Endothelial cell of umbilical vein (primary cell): ENCODE data around the gene CDKN3. TPM values are rescaled to one million over a fixed set of nuclear protein-coding genes. Genes with fewer than 3 reads are reported as not detected.

Experiments
- BruUV-seq: library from RNA; stranded (reverse); fragments of 400-500 nt; replicated peaks from 2 replicates; lab custom pipeline; 2021; lab: Mats Ljungman, UMichigan
- CTCF ChIA-PET: fragments of 300-600, 350-600 bp; sonication (Branson Sonifier 250); formaldehyde crosslinking; loops from one replicate; lab custom pipeline; 2021; ENCODE audit warnings: antibody characterized with exemption, inconsistent platforms; lab: Charles Lee
- POLR2A ChIA-PET: fragments of 300-600, 350-600 bp; sonication (Branson Sonifier 250); formaldehyde crosslinking; loops from one replicate; lab custom pipeline; 2021; ENCODE audit warnings: antibody characterized with exemption, inconsistent platforms; lab: Charles Lee
- DNase-seq: peaks from one replicate; pipeline ENCODE4 v3.0.0-alpha.2; 2011; ENCODE audit warnings: low read depth, low spot score
- FAIRE-seq: peaks from 2 replicates; lab custom pipeline; 2011; peaks lifted over from hg19 to GRCh38; lab: Jason Lieb, UNC
- H2AFZ ChIP-seq: 2 replicates; pipeline ENCODE4 v1.6.0; 2012; ENCODE audit warnings: low read depth, low read length, control low read depth, inconsistent platforms
- H3K27ac ChIP-seq: 2 replicates; pipeline ENCODE4 v1.5.1; 2011; ENCODE audit warnings: low read depth, mild to moderate bottlenecking, control low read depth, low read length, moderate library complexity; ENCODE audit not compliant: insufficient read depth
- H3K27me3 ChIP-seq, 2 experiments: 2 replicates each; pipeline versions ENCODE4 v1.6.0 to v1.6.1; 2011; ENCODE audit warnings: low read length in 2 of 2, mixed read lengths in 1 of 2; ENCODE audit not compliant: control insufficient read depth in 2 of 2, insufficient read depth in 2 of 2
- H3K36me3 ChIP-seq, 2 experiments: 2 replicates in 1 of 2; 3 replicates in 1 of 2; pipeline ENCODE4 v1.5.1; 2011; ENCODE audit warnings: low read length in 2 of 2, mild to moderate bottlenecking in 1 of 2, moderate library complexity in 1 of 2; ENCODE audit not compliant: control insufficient read depth in 2 of 2, insufficient read depth in 2 of 2; ENCODE audit errors: extremely low read depth in 1 of 2
- H3K4me1 ChIP-seq: 3 replicates; pipeline ENCODE4 v1.5.1; 2011; ENCODE audit warnings: mild to moderate bottlenecking, low read length; ENCODE audit not compliant: control insufficient read depth, insufficient read depth; ENCODE audit errors: extremely low read depth
- H3K4me2 ChIP-seq: 2 replicates; pipeline ENCODE4 v1.6.1; 2011; ENCODE audit warnings: low read length, control low read depth, mixed read lengths; ENCODE audit not compliant: insufficient read depth
- H3K4me3 ChIP-seq, 3 experiments: fragments of 200-600 bp in 1 of 3; sonication (generic), shearing (Covaris generic) in 1 of 3; replicated peaks in 1 of 3; 2 replicates each; pipeline ENCODE4 v1.5.1; 2011 to 2016; ENCODE audit warnings: control low read depth in 3 of 3, low read length in 3 of 3, mild to moderate bottlenecking in 2 of 3, inconsistent platforms in 1 of 3, low read depth in 1 of 3, moderate library complexity in 1 of 3; ENCODE audit not compliant: insufficient read depth in 1 of 3
- H3K79me2 ChIP-seq: 2 replicates; pipeline ENCODE4 v1.6.0; 2012; ENCODE audit warnings: low read length, inconsistent platforms; ENCODE audit not compliant: control insufficient read depth, insufficient read depth
- H3K9ac ChIP-seq: replicated peaks from 2 replicates; pipeline ENCODE3; 2011; ENCODE audit warnings: low read length, control low read depth; ENCODE audit not compliant: insufficient read depth; ENCODE audit errors: extremely low read depth
- H3K9me1 ChIP-seq: replicated peaks from 3 replicates; pipeline ENCODE4 v1.6.0; 2011; ENCODE audit warnings: mild to moderate bottlenecking, low read length; ENCODE audit not compliant: control insufficient read depth, insufficient read depth; ENCODE audit errors: extremely low read depth
- H3K9me3 ChIP-seq: replicated peaks from 2 replicates; pipeline ENCODE4 v1.5.1; 2012; ENCODE audit warnings: low read length, inconsistent platforms; ENCODE audit not compliant: control insufficient read depth, insufficient read depth
- H4K20me1 ChIP-seq: replicated peaks from 2 replicates; pipeline ENCODE3; 2011; ENCODE audit warnings: mild to moderate bottlenecking, low read length; ENCODE audit not compliant: control insufficient read depth, insufficient read depth; ENCODE audit errors: extremely low read depth
- EZH2 ChIP-seq: IDR thresholded peaks from 2 replicates; pipeline ENCODE4 v1.6.1; 2012; ENCODE audit warnings: borderline replicate concordance, low read depth, mild to moderate bottlenecking, moderate library complexity, low read length, inconsistent platforms; ENCODE audit not compliant: severe bottlenecking
- FOS ChIP-seq: IDR thresholded peaks from 2 replicates; pipeline ENCODE4 v1.6.1; 2011; ENCODE audit warnings: mild to moderate bottlenecking, low read length, moderate library complexity, borderline replicate concordance; ENCODE audit not compliant: insufficient read depth
- GATA2 ChIP-seq: IDR thresholded peaks from 2 replicates; pipeline ENCODE4 v1.7.0; 2011; ENCODE audit warnings: low read depth, mild to moderate bottlenecking, moderate library complexity, mixed read lengths, low read length; ENCODE audit not compliant: insufficient read length, insufficient read depth
- JUN ChIP-seq: IDR thresholded peaks from 2 replicates; pipeline ENCODE4 v1.6.1; 2011; ENCODE audit warnings: borderline replicate concordance, low read depth; ENCODE audit not compliant: insufficient read length, insufficient read depth
- MYC ChIP-seq: IDR thresholded peaks from one replicate; pipeline ENCODE4 v1.6.1; 2011; ENCODE audit warnings: mild to moderate bottlenecking, low read depth, low read length
- POLR2A ChIP-seq: IDR thresholded peaks from 2 replicates; pipeline ENCODE4 v1.6.1; 2012; ENCODE audit warnings: low read depth, mild to moderate bottlenecking, control low read depth, low read length
- POLR2AphosphoS5 ChIP-seq: IDR thresholded peaks from 2 replicates; pipeline ENCODE4 v1.6.1; 2012; ENCODE audit warnings: low read depth, mild to moderate bottlenecking, control low read depth, low read length, moderate library complexity; ENCODE audit not compliant: insufficient read depth
- dilution Hi-C: fragments of 300-500 bp; cut with MboI; formaldehyde crosslinking; loops from one replicate; pipeline ENCODE4 v1.15.0; 2019; ENCODE audit warnings: low sequenced_read_pairs; ENCODE audit not compliant: extremely low pct_ligation_motif_present
- intact Hi-C: fragments of 100-400 bp; cut with micrococcal nuclease; formaldehyde crosslinking; loops from one replicate; pipeline ENCODE4 v1.10.0; 2022
- polyA plus RNA-seq, 4 experiments: library from polyadenylated mRNA; depleted of rRNA in 3 of 4; stranded (reverse) in 3 of 4; unstranded in 1 of 4; fragments of >200 nt; gene quantifications; 2 replicates each; pipeline versions ENCODE4 v1.2.1 to v1.2.3, GENCODE V29; 2011 to 2012; ENCODE audit warnings: missing spikeins in 1 of 4
- total RNA-seq: library from RNA; stranded (reverse); gene quantifications from 2 replicates; pipeline ENCODE4 v1.2.3, GENCODE V29; 2021
- TF ChIP-seq, protein P1 (sequence below): IDR thresholded peaks from 2 replicates; pipeline ENCODE4 v1.6.1; 2011; ENCODE audit not compliant: insufficient read depth, insufficient read length
- TF ChIP-seq, protein P2 (sequence below), 2 donors: IDR thresholded peaks; 1 replicate in 1 of 2; 2 replicates in 1 of 2; pipeline ENCODE4 v1.5.1; 2011; ENCODE audit warnings: low read length in 2 of 2, mild to moderate bottlenecking in 2 of 2, moderate library complexity in 2 of 2, control low read depth in 1 of 2, inconsistent platforms in 1 of 2, low read depth in 1 of 2; ENCODE audit not compliant: insufficient read depth in 1 of 2; ENCODE audit errors: extremely low read depth in 1 of 2

Gene CDKN3
- total and polyA plus RNA-seq, 2 donors (not counting 3 experiments of a cell fraction or from before 2014, with no cell fraction given) = 36.6 to 52.0 TPM

DNA sequence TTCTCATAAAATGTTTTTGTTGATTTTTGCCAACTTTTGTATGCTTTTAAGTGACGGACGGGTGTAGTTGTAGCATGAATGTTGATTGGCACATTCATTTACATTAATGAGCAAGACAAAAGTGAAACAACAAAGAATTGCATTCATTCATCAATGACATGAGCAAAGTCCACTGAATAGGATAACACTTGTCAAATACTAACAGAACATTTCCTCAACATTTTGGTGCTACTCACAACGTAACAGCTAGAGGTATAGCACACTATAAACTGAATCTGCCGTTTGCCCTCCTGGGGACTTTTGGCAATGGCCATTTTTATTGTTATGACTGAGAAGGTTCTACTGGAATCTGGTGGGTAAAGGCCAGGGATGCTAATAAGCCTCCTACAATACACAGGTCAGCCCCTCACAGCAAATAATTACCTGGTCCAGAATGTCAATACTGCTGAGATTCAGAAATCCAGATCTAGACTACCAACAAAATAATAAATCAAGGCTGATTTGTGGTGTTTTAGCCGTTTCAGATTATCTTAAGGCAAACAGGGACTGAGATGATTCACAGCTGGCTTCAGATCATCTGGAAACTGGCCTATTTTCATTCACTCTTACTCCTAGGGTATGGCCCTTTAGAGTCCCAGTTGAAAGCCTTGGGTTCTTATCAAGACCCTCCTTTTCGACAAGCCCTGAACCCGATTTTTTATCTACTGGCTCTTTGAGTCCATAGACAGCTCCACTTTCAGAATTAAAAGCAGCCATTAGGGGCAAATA is 22.5 kb upstream of the CDKN3 start:
- Histone ChIP-seq H3K9ac (no peak overlapping the region), H3K79me2 (no peaks in the 10 kb centered on the region), H3K4me1 (no peaks in the 10 kb centered on the region), H3K27ac (no peak overlapping the region), H4K20me1 (no peaks in the 10 kb centered on the region), H3K9me1 (no peaks in the 10 kb centered on the region), H3K4me3 (no peak overlapping the region), H3K36me3 (no peaks in the 10 kb centered on the region), H2AFZ (no peak overlapping the region), H3K4me2 (no peak overlapping the region), H3K27me3 (peaks cover 17 to 20% of the 10 kb centered on the region in 2 experiments), H3K9me3 (no peaks in the 10 kb centered on the region)
- no TSS peak for BruUV-seq
- intact Hi-C loops (no loop called here), dilution Hi-C loops (no loop called here)
- FAIRE-seq (no peak), DNase-seq (no peak)
- CTCF ChIA-PET = interaction anchor here (0.6 to 2.6 kb wide), 3 partner anchors 18 to 200 kb away, joined by 3 to 8 read pairs (median 5); no protein-coding TSS in a partner anchor
- POLR2A ChIA-PET = interaction anchor here (0.6 kb wide), 1 partner anchor 112 kb away, joined by 5 read pairs; no protein-coding TSS in a partner anchor
- TF ChIP-seq MYC (no peak), FOS (no peak), EZH2 (no peak), GATA2 (no peak), POLR2A (no peak), POLR2AphosphoS5 (no peak), JUN (no peak)
- TF ChIP-seq, protein P1, sequence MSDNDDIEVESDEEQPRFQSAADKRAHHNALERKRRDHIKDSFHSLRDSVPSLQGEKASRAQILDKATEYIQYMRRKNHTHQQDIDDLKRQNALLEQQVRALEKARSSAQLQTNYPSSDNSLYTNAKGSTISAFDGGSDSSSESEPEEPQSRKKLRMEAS = no peak
- TF ChIP-seq, protein P2, sequence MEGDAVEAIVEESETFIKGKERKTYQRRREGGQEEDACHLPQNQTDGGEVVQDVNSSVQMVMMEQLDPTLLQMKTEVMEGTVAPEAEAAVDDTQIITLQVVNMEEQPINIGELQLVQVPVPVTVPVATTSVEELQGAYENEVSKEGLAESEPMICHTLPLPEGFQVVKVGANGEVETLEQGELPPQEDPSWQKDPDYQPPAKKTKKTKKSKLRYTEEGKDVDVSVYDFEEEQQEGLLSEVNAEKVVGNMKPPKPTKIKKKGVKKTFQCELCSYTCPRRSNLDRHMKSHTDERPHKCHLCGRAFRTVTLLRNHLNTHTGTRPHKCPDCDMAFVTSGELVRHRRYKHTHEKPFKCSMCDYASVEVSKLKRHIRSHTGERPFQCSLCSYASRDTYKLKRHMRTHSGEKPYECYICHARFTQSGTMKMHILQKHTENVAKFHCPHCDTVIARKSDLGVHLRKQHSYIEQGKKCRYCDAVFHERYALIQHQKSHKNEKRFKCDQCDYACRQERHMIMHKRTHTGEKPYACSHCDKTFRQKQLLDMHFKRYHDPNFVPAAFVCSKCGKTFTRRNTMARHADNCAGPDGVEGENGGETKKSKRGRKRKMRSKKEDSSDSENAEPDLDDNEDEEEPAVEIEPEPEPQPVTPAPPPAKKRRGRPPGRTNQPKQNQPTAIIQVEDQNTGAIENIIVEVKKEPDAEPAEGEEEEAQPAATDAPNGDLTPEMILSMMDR (IDR thresholded peaks at IDR 0.05; ENCODE audit: extremely low read depth in 1 of 2, insufficient read depth in 1 of 2, low read depth in 1 of 2, low read length in 2 of 2) = no peak
